GM20431 (cell line): ENCODE results near the gene SLC2A11.
"Not testable (repeated sequence)": the region's sequence is repeated elsewhere in the genome, so short reads cannot be mapped to it uniquely, and the experiment has no call there.

Experiments
- in situ Hi-C: fragments of 300-500 bp; cut with MseI, MboI; formaldehyde crosslinking; loops from one replicate; pipeline ENCODE4 v1.15.0; 2020; ENCODE audit warnings: low sequenced_read_pairs; ENCODE audit not compliant: unreplicated experiment

The SLC2A11 gene

GRCh38 chr22:23883658-23884057 is 26.0 kb downstream of the SLC2A11 start:
- in situ Hi-C loops, result no loop called here

DNA sequence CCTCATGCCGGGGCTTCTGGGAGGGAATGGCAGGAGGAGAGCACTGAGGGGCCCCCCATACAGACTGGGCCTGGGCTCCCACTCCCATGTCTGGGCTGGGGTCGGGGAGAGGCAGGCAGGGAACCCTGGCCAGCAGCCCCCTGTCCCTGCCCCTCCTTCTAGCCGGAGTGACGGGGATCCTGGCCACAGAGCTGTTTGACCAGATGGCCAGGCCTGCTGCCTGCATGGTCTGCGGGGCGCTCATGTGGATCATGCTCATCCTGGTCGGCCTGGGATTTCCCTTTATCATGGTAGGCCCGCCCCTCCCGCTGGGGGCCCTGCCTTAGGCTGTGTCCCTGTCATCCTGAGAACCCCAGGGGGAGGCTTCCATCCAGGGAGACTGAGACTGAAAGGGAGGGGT is 26.5 kb downstream of the SLC2A11 start:
- in situ Hi-C loops, result no loop called here

DNA sequence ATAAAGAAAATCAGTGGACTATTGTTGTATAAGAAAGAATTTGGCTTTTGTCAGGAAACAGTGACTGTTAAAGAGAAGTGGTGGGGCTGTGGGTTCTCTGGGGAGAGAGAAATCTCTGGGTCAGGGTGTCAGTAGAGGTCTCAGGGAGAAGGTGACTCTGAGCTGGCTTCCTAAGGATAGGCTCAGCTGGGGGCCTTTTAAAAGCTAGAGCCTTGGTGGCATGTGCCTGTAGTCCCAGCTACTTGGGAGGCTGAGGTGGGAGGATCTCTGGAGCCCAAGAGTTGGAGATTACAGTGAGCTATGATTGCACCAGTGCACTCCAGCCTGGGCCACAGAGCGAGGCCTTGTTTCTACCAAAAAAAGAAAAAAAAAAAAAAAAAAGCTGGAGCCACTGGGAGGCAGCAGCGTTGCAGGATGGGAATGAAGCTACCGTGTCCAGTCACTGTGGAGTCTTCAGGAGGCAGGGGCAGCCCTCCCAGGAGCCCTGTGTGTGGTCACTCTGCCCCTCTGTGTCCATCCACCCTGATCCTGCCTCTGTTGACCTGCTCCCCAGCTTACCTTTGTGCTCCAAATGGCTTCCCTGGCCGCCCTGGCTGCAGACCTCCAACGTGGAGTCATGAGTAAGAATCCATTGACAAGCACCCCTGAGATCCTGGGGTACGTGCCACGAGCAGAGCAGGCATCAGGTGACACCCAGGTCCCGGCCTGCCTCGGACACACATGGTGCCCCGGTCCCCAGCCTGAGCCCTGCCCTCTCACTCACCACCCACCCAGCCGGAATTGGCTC is 31.1 kb downstream of the SLC2A11 start:
- in situ Hi-C loops, result no loop called here

- in situ Hi-C loops, result no loop called here
Observed at GRCh38 chr22:23889620-23890019, 31.9 kb downstream of the SLC2A11 start.

- in situ Hi-C loops, result no loop called here
Observed at GRCh38 chr22:23891726-23892125, 34.1 kb downstream of the SLC2A11 start.

DNA sequence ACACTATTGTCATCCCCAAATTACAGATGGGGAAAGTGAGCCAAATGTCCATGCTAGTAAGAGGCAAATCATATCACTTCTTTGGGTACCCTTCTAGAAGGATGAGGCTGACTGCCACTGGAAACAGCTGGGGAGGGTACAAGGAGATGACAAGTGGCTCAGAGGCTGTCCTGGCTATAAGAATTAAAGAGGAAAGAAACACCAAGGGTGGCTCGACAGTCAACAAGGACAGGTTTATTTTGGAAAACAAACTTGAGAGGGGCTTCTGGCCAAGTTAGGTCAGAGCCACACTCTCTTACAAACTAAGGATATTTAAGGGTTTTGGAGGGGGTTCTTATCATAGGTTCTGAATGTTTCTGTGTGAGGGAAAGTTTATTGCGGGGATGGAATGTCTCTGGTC is 34.5 kb downstream of the SLC2A11 start:
- in situ Hi-C loops, result no loop called here

DNA sequence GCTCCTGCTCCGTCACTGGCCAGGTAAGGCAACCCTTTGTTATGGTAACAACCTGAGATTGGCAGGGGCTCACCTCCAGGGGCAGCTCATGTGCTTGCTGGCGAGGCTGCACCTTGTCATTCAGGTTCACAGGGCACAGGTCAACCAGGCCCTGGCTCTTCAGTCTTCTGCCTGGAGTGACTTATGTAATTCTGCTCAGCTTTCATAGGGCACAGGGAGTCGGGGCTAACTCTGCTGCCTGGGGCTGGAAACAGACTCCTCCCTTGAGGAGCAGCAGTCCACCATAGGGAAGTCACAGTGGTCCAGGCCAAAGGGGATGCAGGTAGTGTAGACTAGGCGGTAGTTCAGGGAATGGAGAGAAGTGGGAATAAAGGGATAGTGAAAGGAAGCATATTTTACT is 35.0 kb downstream of the SLC2A11 start:
- in situ Hi-C loops, result no loop called here

DNA sequence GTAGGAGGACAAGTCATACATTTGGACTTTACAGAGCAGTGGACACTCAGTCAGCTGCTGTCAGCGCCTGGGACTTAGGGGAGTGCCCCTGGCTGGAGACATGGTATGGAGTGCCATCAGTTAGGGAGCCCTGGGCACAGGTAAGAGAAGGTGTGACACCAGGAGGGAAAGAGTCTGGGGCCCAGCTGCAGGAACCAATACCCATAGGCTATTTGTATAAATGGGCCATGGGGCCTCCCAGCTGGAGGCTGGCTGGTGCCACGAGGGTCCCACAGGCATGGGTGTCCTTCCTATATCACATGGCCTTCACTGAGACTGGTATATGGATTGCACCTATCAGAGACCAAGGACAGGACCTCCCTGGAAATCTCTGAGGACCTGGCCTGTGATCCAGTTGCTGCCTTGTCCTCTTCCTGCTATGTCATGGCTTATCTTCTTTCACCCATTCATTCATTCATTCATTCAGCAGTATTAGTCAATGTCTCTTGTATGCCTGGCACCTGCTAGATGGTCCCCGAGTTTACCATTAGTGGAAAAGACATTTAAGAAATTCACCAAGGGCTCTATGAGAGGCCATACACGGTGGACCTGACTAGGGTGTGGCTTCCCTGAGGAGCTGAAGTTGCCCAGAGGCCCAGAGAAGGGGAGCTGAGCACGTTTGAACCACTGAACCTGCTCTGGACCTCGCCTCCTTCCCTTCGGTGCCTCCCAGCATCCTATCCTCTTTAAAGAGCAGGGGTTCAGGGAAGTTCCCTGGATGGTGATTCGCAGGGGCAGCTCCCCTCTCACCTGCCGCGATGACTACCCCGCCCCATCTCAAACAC is 35.7 kb downstream of the SLC2A11 start:
- in situ Hi-C loops, result no loop called here

DNA sequence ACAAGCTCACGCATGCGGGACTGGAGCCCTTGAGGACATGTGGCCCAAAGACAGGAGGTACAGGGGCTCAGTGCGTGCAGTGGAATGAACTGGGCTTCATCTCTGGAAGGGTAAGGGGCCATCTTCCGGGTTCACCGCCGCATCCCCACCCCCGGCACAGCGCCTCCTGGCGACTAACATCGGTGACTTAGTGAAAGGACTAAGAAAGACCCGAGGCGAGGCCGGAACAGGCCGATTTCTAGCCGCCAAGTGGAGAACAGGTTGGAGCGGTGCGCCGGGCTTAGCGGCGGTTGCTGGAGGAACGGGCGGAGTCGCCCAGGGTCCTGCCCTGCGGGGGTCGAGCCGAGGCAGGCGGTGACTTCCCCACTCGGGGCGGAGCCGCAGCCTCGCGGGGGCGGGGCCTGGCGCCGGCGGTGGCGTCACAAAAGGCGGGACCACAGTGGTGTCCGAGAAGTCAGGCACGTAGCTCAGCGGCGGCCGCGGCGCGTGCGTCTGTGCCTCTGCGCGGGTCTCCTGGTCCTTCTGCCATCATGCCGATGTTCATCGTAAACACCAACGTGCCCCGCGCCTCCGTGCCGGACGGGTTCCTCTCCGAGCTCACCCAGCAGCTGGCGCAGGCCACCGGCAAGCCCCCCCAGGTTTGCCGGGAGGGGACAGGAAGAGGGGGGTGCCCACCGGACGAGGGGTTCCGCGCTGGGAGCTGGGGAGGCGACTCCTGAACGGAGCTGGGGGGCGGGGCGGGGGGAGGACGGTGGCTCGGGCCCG is 36.5 kb downstream of the SLC2A11 start, which contains the start of gene MIF:
Gene MIF (plus strand): TSS at position 439 of the 765 bp plus-strand sequence. CDS start 92 bp downstream, at position 531.
- in situ Hi-C loops, result no loop called here

DNA sequence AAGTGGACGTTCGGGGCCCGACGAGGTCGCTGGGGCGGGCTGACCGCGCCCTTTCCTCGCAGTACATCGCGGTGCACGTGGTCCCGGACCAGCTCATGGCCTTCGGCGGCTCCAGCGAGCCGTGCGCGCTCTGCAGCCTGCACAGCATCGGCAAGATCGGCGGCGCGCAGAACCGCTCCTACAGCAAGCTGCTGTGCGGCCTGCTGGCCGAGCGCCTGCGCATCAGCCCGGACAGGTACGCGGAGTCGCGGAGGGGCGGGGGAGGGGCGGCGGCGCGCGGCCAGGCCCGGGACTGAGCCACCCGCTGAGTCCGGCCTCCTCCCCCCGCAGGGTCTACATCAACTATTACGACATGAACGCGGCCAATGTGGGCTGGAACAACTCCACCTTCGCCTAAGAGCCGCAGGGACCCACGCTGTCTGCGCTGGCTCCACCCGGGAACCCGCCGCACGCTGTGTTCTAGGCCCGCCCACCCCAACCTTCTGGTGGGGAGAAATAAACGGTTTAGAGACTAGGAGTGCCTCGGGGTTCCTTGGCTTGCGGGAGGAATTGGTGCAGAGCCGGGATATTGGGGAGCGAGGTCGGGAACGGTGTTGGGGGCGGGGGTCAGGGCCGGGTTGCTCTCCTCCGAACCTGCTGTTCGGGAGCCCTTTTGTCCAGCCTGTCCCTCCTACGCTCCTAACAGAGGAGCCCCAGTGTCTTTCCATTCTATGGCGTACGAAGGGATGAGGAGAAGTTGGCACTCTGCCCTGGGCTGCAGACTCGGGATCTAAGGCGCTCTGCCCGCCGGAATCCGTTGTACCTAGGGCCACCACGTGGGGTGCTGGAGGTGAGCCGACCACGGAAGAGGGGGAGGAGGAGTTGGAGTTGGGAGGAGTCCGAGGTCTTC is 37.3 kb downstream of the SLC2A11 start:
- in situ Hi-C loops, result no loop called here

GRCh38 chr22:23895599-23896144 is 38.0 kb downstream of the SLC2A11 start:
- in situ Hi-C loops, result no loop called here

- in situ Hi-C loops, result no loop called here
Observed at GRCh38 chr22:23896166-23896522, 38.5 kb downstream of the SLC2A11 start.

DNA sequence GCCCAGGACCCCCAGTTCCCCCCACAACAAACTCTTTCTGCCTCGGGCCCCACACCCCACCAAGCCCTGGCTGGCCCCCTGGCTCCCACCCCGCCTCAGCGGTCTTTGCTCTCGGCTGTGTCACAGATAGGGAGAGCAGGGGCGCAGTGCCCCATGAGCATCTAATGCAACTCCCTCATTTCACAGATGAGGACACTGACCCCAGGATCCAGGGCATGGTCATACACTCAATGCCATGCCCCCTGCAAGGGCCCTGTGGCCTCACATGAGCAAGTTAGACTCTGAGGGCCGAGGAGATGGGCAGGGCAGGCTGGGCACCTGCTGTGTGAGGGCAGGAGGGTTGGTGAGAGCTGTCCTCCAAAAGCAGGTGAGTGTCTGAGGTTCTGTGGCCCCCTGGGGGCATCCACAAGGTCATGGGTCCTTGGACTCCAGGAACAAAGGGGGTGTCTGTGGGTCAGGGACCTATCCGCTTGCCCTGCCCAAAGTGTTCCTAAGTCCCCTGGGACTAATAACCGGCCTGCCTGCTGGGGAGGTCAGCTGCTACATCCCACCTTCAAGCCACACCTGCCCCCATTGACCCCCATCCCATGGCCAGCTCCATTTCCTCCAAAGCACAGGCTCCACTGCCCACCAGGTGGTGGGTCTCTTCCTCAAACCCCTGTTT is 39.0 kb downstream of the SLC2A11 start:
- in situ Hi-C loops, result no loop called here

GRCh38 chr22:23897320-23897719 is 39.6 kb downstream of the SLC2A11 start:
- in situ Hi-C loops, result no loop called here

DNA sequence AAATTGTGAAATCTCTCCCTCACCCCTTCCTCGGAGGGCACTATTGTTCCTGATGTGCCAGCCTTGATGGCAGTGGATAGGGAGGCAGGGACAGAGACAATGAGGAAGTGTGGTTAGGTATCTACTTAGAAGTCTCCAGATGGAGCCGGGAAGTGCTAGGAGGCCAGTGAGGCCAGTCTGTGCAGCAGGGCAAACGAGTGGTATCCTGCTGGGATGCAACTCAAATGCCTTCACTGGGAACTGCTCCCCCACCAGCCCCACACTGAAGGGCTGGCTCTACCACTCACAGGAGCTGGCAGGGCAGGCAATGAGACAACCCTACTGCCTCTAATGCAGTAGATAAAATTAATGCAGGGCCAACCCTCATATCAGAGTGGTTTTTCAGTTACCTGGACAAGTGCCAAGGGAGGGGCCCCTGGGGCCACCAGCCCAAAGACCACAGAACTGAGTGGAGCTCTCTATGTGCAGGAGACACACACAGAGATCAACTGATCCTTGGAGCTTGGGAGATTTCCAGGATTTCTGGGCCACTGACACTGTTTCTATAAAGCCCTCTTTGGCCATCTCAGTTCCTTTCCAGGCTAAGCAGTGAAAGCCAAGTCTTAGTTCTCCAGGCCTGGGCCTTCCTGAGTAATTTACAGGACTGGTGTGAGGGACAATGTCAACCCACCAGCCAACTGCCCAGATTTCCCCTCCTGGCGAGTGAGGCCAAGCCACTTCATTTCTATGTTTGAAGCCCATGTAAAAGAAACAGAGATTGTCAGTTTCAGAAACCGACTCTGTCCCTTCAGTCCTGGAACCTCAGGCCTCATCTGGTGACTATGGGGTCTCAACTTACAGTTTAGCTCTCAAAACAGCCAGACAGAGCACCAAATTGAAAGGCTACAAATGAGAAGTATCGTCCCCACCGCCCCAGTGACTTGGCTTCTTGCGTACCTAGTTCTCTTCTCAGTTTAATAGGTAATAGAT is 40.6 kb downstream of the SLC2A11 start:
- in situ Hi-C loops, result no loop called here

GRCh38 chr22:23899042-23899745 is 41.5 kb downstream of the SLC2A11 start:
- in situ Hi-C loops, result no loop called here

- in situ Hi-C loops, result not testable (repeated sequence)
Observed at GRCh38 chr22:23900227-23900626, 42.6 kb downstream of the SLC2A11 start.
